ENCODE data around the gene DNM3. TPM values are rescaled to one million over a fixed set of nuclear protein-coding genes. Genes with fewer than 3 reads are reported as not detected.

The DNM3 gene
- polyA plus RNA-seq, 3 donors, result 0.15 TPM; not detected in 2

DNA sequence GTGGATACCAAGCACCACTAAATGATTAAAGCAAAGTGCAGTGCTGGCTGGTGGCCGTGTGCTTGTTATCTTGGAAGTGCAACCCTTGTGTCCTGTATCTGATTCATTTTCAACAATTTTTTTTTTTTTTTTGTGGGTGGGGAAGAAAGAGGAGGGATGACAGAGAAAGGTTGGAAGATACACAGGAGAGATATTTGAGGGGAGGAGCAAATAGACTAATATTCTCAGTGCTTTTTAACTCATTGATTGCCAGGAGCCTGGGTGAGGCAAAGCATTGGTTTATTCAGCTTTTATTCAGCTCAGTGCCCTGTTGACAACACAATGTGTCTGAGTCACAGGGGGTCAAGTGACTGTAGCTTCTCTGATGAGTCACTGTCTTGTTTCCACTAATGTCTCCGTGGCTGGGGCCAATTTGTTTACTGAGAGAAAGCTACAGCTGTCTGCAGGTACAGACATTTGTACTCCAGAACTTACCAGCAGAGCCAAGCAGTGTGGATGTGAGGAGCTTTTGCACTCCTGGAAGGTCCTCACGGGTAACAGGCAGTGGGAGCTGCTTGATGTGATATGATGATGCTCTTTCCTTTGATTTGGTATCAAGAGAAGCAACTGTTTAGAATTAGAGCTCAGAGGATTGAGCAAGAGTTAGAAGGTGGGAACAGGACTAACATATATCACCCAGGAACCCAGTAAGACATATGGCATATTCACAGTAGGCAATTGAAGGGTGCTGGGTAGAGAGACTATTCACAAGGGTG lies 23.6 kb upstream of the DNM3 start:
- Histone ChIP-seq H3K9me3 (replicated peaks in 1 of 2; ENCODE audit: control insufficient read depth in 1 of 2, insufficient read depth in 1 of 2, low read length in 2 of 2) (no peaks in the 10 kb centered on the region), H3K4me1 (ENCODE audit: control insufficient read depth in 1 of 2, insufficient read depth in 2 of 2, low read length in 2 of 2) (no peaks in the 10 kb centered on the region), H2AFZ (ENCODE audit: insufficient read depth, low read depth, low read length, poor library complexity, severe bottlenecking) (no peak overlapping the region), H3K27me3 (ENCODE audit: control insufficient read depth in 2 of 2, insufficient read depth in 2 of 2, low read length in 2 of 2) (no peaks in the 10 kb centered on the region), H3K79me2 (ENCODE audit: insufficient read depth, low read length) (no peaks in the 10 kb centered on the region), H3K27ac (ENCODE audit: low read depth in 1 of 2, low read length in 2 of 2) (no peak overlapping the region), H3K4me2 (replicated peaks; ENCODE audit: extremely low read depth, low read length, poor library complexity, severe bottlenecking) (no peak overlapping the region), H3K36me3 (replicated peaks in 1 of 2; ENCODE audit: control insufficient read depth in 1 of 2, insufficient read depth in 2 of 2, low read length in 2 of 2) (no peaks in the 10 kb centered on the region), H3K4me3 (replicated peaks in 1 of 3; ENCODE audit: low read depth in 2 of 3, low read length in 3 of 3) (no peak overlapping the region), H3K9ac (ENCODE audit: insufficient read depth, low read length, poor library complexity, severe bottlenecking) (no peak overlapping the region), H4K20me1 (ENCODE audit: insufficient read depth, low read length) (no peaks in the 10 kb centered on the region)
- no peaks in the 10 kb centered on the region for H3K36me3 Mint-ChIP-seq
- DNase-seq, result peak in 2 of 3 donors; percentile 37 to 57
- H3K27me3 Mint-ChIP-seq (ENCODE audit: low read depth in 3 of 3), result no peaks in the 10 kb centered on the region
- intact Hi-C loops (cut with micrococcal nuclease), result no loop called here
- H3K27ac Mint-ChIP-seq, result peak overlapping the region in 4 of 7 donors; percentile 35 to 71 (median 63)
- TF ChIP-seq, protein P1, sequence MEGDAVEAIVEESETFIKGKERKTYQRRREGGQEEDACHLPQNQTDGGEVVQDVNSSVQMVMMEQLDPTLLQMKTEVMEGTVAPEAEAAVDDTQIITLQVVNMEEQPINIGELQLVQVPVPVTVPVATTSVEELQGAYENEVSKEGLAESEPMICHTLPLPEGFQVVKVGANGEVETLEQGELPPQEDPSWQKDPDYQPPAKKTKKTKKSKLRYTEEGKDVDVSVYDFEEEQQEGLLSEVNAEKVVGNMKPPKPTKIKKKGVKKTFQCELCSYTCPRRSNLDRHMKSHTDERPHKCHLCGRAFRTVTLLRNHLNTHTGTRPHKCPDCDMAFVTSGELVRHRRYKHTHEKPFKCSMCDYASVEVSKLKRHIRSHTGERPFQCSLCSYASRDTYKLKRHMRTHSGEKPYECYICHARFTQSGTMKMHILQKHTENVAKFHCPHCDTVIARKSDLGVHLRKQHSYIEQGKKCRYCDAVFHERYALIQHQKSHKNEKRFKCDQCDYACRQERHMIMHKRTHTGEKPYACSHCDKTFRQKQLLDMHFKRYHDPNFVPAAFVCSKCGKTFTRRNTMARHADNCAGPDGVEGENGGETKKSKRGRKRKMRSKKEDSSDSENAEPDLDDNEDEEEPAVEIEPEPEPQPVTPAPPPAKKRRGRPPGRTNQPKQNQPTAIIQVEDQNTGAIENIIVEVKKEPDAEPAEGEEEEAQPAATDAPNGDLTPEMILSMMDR (IDR thresholded peaks at IDR 0.05), result no peak
- H3K9me3 Mint-ChIP-seq, result peaks cover 0 to 3% (median 0%) of the 10 kb centered on the region in 7 donors
- 0% methylated on average over 2 of the region's 3 CpGs for WGBS (ENCODE audit: insufficient coverage)
- no peak overlapping the region for H3K4me3 Mint-ChIP-seq
- peaks cover 6% of the 10 kb centered on the region for H3K4me1 Mint-ChIP-seq

DNA sequence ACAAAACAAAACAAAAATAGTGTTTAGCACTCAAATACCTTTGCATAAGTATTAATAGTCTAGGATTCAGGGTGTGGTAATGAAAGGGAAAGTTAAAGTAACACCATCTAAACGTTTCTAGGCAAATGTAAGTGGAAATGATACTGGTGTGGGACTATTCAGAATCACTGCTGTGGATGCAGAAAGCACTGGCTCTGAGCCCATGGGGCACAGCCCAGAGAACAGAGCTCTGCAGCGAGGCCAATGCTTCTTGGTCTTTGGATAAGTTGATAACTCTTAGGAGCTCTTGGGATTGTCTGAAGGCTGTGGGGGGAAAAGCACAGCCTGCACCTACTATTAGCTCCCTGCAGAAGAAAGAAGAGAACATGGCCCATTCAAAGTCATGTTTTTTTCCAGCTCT lies 21.4 kb upstream of the DNM3 start:
- Histone ChIP-seq H3K9me3 (replicated peaks in 1 of 2; ENCODE audit: control insufficient read depth in 1 of 2, insufficient read depth in 1 of 2, low read length in 2 of 2) (peaks cover 0 to 6% of the 10 kb centered on the region in 2 donors), H3K4me3 (replicated peaks in 1 of 3; ENCODE audit: low read depth in 2 of 3, low read length in 3 of 3) (no peak overlapping the region), H3K27ac (ENCODE audit: low read depth in 1 of 2, low read length in 2 of 2) (no peak overlapping the region), H3K4me1 (ENCODE audit: control insufficient read depth in 1 of 2, insufficient read depth in 2 of 2, low read length in 2 of 2) (no peaks in the 10 kb centered on the region), H3K4me2 (replicated peaks; ENCODE audit: extremely low read depth, low read length, poor library complexity, severe bottlenecking) (no peak overlapping the region), H3K9ac (ENCODE audit: insufficient read depth, low read length, poor library complexity, severe bottlenecking) (no peak overlapping the region), H3K36me3 (replicated peaks in 1 of 2; ENCODE audit: control insufficient read depth in 1 of 2, insufficient read depth in 2 of 2, low read length in 2 of 2) (no peaks in the 10 kb centered on the region), H4K20me1 (ENCODE audit: insufficient read depth, low read length) (no peaks in the 10 kb centered on the region), H2AFZ (ENCODE audit: insufficient read depth, low read depth, low read length, poor library complexity, severe bottlenecking) (no peak overlapping the region), H3K79me2 (ENCODE audit: insufficient read depth, low read length) (no peaks in the 10 kb centered on the region), H3K27me3 (ENCODE audit: control insufficient read depth in 2 of 2, insufficient read depth in 2 of 2, low read length in 2 of 2) (no peaks in the 10 kb centered on the region)
- H3K4me3 Mint-ChIP-seq, result no peak overlapping the region
- no peaks in the 10 kb centered on the region for H3K36me3 Mint-ChIP-seq
- TF ChIP-seq, protein P1 (IDR thresholded peaks at IDR 0.05), result no peak
- H3K4me1 Mint-ChIP-seq, result peaks cover 6% of the 10 kb centered on the region
- no peak overlapping the region for H3K27ac Mint-ChIP-seq
- H3K27me3 Mint-ChIP-seq (ENCODE audit: low read depth in 3 of 3), result peaks cover 0 to 1% (median 0%) of the 10 kb centered on the region in 3 donors
- H3K9me3 Mint-ChIP-seq, result peaks cover 0 to 7% (median 0%) of the 10 kb centered on the region in 7 donors
- intact Hi-C loops (cut with micrococcal nuclease), result no loop called here
- WGBS (ENCODE audit: insufficient coverage), result 0% methylated on average over 1 of the region's 2 CpGs
- DNase-seq, result no peak
